Activated T-helper 9 cell treated with anti-CD3 and anti-CD28 coated beads, Interleukin-2, amount 50 U/mL, for 16 hours (primary cell): Measurements from ENCODE around the gene SCD5.

Experiments
- DNase-seq: peaks from one replicate; pipeline ENCODE4 v3.0.0-alpha.2; 2020; ENCODE audit warnings: low read depth

Gene SCD5

DNA sequence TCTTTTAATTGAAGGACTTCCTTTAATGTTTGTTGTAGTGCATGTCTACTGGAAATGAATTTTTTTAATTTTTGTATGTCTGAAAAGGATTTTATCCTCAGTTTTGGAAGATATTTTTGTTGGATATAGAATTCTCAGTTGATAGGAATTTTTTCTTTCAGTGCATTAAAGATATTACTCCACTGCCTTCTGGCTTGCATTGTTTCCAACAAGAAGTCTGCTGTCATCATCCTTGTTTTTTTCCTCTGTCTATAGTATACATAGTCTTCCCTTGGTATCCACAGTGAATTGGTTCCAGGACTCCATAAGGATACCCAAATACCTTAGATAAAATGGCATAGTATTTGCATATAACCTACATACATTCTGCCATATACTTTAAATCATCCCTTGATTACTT lies 33.5 kb downstream of the SCD5 start:
- no peak for DNase-seq

GRCh38 chr4:82761229-82761628 lies 37.4 kb downstream of the SCD5 start:
- DNase-seq = no peak

DNA sequence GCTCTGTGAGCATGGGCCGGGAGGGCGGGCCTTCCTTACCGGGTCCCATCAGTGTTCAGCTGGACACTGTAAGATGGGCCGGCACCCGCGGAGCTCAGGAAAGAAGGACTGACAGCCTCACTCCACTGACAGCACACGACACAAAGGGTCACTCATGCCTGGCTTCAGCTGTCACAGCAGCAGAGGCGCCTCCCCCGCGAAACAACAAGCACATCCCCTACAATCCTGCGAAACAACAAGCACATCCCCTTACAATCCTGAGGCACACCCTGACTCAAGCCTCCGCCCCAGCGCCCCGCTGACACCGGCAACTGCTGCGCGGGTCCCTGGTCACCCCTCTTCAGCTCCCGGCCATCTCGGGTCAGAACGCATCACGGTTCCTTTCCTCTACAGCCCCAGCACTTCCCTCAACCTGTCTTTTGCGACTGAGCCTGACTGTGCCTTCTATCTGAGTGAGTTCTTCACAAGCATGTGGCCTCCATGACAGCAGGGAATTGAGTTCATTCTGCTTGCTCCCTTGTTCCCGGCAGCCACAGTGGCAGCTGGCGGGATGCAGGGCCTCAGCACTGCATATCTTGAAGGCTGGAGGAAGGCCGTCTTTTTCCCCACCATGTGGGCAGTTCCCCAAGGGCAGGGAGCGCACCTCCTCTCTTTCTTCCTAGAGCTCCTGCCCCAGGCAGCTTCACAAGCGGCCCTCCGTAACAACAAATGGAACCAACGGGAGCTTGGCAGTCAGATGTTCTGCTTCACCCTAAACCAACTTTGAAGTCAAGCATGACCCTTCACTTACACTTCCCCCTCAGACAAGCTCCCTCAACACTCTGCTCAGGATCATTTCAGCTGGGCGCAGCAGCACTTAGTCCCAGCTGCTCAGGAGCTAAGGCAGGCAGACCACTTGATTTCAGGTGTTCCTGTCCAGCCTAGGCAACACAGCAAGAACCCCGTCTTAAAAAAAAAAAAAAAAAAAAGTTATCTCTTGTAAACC lies 39.6 kb downstream of the SCD5 start:
- no peak for DNase-seq

GRCh38 chr4:82756061-82756460 lies 42.5 kb downstream of the SCD5 start:
- no peak for DNase-seq

- DNase-seq = no peak
Measured at GRCh38 chr4:82755650-82756049, 42.9 kb downstream of the SCD5 start.

DNA sequence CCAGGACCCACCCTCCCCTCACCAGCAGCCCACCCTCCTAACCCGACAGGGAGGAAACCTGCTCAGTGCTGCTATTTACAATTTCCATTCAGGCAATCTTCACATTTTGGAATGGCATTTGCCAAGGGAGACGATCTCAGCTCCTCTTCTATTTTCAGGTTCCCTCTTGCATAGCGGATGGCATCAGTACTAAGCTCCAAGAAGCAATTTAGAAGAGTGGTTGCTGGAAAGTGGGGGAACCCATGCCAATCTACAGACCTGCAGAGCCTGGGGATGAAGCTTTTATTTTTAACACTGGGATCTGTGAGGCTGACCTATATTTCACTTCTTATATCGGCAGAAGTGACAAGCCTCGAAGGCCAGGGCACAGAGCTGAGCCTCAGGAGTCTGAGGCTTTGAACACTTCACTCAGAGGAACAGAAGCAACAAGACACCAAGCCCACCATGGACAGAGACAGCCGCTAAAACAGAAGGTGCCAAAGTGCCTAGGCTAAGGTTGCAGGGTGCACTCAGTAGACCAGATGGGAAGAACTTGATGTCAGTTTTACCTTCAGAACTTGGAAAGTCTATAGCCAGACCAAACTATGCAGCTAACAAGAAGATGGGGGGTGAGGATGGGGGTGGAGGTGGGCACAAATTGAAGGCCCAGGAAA lies 44.0 kb downstream of the SCD5 start:
- no peak for DNase-seq

DNA sequence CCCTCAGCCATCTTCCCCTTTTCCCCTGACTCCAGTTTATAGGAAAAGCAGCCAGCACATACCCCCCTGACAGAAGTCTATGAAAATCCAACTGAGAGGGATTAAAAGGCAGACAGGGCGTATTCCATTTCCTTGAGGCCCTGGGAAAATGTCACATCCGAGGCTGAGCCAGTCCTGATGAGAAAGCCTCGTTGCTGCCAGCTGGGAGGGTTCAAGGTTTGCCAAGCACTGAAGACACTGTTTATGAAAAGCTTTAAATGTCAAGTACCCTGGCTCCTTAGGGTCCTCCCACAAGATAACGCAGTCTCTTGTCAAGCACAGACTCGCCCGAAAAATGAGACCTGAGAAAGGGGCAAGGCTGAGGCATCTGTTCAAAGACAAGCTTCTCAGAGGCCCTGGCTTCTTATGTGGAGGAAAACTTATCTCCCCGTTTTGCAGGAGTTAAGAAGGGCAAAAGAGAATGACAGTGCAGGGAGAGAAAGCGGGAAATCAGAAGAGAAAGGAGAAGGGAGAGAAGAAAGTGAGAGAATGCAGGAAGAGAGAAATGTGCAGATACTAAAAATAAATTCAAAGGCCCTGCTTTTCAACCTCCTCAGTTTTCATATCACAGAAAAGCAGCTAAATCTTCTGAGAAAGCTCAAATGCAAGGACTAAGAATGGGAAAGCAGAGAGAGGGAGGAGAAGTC lies 44.7 kb downstream of the SCD5 start:
- DNase-seq = no peak

GRCh38 chr4:82753238-82753637 lies 45.4 kb downstream of the SCD5 start:
- DNase-seq = no peak

GRCh38 chr4:82748810-82749470 lies 49.7 kb downstream of the SCD5 start:
- no peak for DNase-seq

DNA sequence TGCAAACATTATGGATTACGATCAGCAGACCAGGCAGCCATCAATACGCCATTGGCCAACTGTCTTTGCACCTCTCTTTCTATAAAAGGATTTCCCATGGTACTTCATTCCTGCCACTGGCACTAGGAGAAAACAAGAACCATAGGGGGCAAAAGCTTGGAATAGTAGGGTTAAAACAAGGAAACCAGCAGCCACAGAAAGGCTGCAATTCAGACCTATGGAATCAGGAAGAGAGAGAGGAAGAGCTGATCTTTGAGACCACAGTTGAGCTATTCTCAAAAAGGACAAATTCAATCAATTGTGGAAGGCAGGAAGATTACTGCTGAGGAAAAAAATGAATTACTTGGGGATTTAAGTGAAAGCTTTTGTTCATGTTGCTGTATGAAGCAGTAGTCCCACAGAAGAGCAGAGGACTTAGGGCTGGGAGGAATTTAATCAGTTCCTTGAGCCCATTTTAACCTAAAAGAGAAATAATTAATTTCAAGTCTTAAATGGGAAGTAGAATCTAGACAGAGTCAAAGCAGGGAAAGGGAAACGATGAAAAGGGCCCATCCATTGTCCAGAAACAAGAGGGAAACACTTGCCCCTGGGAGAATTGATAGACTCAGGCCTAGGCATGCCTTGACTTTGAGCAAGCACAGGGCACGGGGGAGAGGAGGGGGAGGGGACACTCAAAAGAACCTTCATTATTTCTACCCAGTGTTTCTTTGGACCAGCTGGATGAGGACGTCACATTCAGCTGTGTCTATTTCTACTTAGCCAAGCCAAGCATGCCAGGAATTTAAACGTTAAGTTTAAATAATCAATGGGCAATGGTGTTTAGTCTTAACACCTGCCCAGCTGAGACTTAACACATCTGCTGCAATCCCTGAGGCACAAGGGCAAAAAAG lies 50.7 kb downstream of the SCD5 start:
- DNase-seq = no peak

DNA sequence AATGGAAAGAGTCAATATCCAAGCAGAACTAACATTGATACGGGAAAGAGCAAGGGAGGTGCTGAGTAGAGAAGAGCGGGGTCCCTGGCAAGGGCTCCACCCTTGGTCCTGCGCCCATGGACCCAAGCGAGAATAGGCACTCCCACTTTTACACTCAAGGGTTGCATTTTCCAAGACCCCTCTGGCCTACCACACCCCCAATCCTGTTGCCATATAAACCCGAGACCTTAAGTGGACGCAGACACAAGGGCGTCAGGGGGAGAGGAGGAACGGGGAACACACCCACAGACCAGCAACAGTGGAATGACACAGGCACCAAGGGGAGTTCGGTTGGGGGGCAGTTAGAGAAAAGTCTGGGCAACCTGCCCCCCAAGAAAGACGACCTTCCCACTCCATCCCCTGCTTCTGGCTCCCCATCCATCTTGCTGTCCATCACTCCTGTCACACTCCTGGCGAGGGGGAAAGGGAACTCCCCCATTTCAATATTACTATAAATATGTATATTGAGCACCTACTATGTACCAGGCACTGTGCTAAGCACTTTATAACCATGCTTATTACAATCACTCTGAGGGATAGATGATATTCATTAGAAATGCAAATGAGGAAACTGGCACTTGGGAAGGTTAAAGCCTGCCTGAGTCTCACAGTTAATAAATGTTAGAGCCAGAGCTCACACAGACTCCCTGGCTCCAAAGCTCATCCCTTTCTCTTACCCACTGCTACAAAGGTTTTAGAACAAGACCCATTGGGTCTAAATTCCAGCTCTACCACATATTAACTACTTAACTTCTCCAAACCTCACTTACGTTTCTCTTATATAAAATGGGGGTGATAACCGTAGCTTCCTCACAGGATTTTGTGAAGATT lies 51.7 kb downstream of the SCD5 start:
- DNase-seq = no peak

GRCh38 chr4:82745173-82745842 lies 53.3 kb downstream of the SCD5 start:
- no peak for DNase-seq

GRCh38 chr4:82744284-82744968 lies 54.2 kb downstream of the SCD5 start:
- no peak for DNase-seq

DNA sequence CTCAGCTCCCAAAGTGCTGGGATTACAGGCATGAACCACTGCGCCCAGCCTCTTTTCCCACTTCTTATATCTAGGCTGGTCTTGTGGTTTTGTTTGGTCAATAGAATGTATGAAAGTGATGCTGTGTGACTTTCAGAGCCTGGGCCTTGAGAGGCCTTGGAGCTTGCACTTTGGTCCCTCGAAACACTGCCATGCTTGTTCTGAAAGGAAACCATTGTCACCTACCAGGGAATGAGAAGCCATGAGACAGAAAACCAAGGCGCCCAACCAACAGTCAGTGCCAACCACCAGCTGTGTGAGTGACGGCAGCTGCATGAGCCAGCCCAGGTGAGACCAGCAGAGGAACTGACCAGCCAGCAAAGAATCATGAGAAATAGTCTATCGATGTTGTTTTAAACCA lies 57.4 kb downstream of the SCD5 start:
- no peak for DNase-seq

DNA sequence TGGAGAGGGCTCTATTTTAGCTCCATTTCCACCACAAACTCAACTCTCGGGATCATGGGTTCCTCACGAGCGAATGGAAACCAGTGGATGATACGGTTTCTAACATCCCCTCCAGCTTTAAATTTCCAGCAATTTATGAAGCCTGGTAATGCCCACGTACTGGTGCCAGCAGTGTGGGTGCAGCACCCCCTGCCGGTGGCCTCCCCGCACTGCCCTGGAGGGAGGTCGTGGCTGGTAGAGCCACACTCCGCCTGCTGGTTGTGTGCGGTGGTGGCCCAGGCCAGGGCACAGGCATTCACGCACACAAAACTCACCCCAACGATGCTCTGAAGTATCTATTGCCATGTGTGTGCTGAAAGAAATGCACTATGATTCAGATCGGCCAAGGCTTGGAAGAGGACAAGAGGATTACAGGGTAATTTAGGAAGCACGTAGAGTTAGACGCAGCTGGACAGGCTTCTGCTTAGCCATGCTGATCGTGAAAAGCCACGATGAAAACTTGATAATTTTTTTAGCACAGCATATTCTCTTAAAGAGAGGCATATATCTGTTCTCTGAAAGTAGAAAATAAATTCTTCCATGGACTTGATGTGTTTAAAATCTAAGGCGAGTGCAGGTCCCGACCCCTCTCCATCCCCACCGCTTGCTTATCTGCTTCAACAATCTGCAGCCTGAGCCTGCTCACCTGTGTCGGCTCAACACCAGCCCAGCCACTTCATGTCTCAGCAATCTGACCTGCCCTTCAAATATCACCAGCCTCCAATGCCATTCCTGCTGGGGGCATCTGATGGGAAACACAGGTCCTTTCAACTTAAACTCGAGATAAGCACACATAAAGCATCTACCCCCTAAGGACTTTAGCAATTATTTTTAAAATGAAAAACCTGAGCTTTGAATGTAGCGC lies 59.1 kb downstream of the SCD5 start:
- DNase-seq = peak; percentile 32

- DNase-seq = no peak
Measured at GRCh38 chr4:82737354-82737753, 61.2 kb downstream of the SCD5 start.

DNA sequence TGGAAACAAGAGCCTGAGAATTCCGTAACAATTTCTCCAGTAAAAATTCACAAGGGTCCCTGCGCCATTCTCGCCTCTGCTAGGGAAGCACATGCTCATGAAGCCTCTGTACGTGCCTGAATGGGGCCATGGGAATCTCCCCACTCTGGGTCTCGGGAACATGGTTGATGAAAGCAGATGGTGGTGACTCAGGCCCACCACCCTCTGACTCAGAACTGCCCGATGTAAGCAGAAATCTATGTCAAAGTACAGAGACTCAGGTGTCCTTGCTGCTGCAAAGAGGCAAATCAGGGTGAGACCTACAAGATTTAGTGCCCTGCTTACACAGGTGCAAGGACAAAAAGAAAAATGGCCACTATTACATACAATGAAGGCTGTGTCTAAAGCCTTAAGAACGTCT lies 65.0 kb downstream of the SCD5 start:
- DNase-seq = no peak

GRCh38 chr4:82728301-82728700 lies 70.3 kb downstream of the SCD5 start:
- DNase-seq = no peak
